ENCODE results near the gene EVI5. TPM values are rescaled to one million over a fixed set of nuclear protein-coding genes. Genes with fewer than 3 reads are reported as not detected.
A peak's percentile ranks its signal among the peaks of the same experiment; 100 is the strongest.
"Not testable (repeated sequence)": the region's sequence is repeated elsewhere in the genome, so short reads cannot be mapped to it uniquely, and the experiment has no call there.

The EVI5 gene
- total RNA-seq, 2 experiments from 2014 or later, result 0.13 to 0.21 TPM

GRCh38 chr1:92531939-92532338, 253.0 kb downstream of the EVI5 start:
- CTCF ChIA-PET; H3K4me3 Mint-ChIP-seq; H3K9me3 Mint-ChIP-seq (ENCODE audit: insufficient read depth); DNase-seq; H3K27me3 Mint-ChIP-seq (ENCODE audit: low read depth); H3K27ac Mint-ChIP-seq; ATAC-seq: not testable (repeated sequence)
- Mint-ChIP-seq H3K36me3 (ENCODE audit: low read depth) (peaks cover 31% of the 10 kb centered on the region), H3K4me1 (ENCODE audit: low read depth) (peaks cover 49% of the 10 kb centered on the region)
- POLR2A ChIA-PET, result interaction anchor here (1.0 to 3.3 kb wide), 2 partner anchors 46 to 47 kb away, joined by 3 to 17 read pairs; partner anchors contain the start of gene GFI1

- ChIA-PET CTCF (no interaction called here), POLR2A (interaction anchor here (0.6 kb wide), 1 partner anchor 43 kb away, joined by 3 read pairs; no protein-coding TSS in a partner anchor)
- Mint-ChIP-seq H3K4me3 (no peak overlapping the region), H3K27me3 (ENCODE audit: low read depth) (no peaks in the 10 kb centered on the region), H3K36me3 (ENCODE audit: low read depth) (peaks cover 11% of the 10 kb centered on the region), H3K27ac (no peak overlapping the region), H3K9me3 (ENCODE audit: insufficient read depth) (no peaks in the 10 kb centered on the region), H3K4me1 (ENCODE audit: low read depth) (peaks cover 18% of the 10 kb centered on the region)
- DNase-seq, result no peak
- no peak for ATAC-seq
These were observed 257.2 kb downstream of the EVI5 start for GRCh38 chr1:92527670-92528069.

- H3K27me3 Mint-ChIP-seq (ENCODE audit: low read depth); CTCF ChIA-PET; H3K9me3 Mint-ChIP-seq (ENCODE audit: insufficient read depth); H3K4me3 Mint-ChIP-seq; DNase-seq; H3K36me3 Mint-ChIP-seq (ENCODE audit: low read depth); ATAC-seq; H3K4me1 Mint-ChIP-seq (ENCODE audit: low read depth); H3K27ac Mint-ChIP-seq: not testable (repeated sequence)
- POLR2A ChIA-PET, result interaction anchor here (0.6 kb wide), 1 partner anchor 160 kb away, joined by 3 read pairs; no protein-coding TSS in a partner anchor
These were observed 259.8 kb downstream of the EVI5 start for GRCh38 chr1:92524944-92525590.

GRCh38 chr1:92519043-92519442, 265.9 kb downstream of the EVI5 start:
- ChIA-PET POLR2A (interaction anchor here (1.2 to 1.6 kb wide), 2 partner anchors 32 to 34 kb away, joined by 4 read pairs; partner anchors contain the start of gene GFI1), CTCF (interaction anchor here (1.1 to 1.2 kb wide), 2 partner anchors 18 to 33 kb away, joined by 3 to 6 read pairs; no protein-coding TSS in a partner anchor)
- peaks cover 4% of the 10 kb centered on the region for H3K36me3 Mint-ChIP-seq (ENCODE audit: low read depth)

GRCh38 chr1:92516574-92516973, 268.3 kb downstream of the EVI5 start:
- ChIA-PET CTCF (interaction anchor here (1.5 to 2.2 kb wide), 3 partner anchors 10 to 22 kb away, joined by 5 to 7 read pairs (median 6); no protein-coding TSS in a partner anchor), POLR2A (no interaction called here)
- H3K27ac Mint-ChIP-seq, result no peak overlapping the region
- no peak for DNase-seq
- H3K36me3 Mint-ChIP-seq (ENCODE audit: low read depth), result peaks cover 4% of the 10 kb centered on the region
- H3K4me1 Mint-ChIP-seq (ENCODE audit: low read depth), result peaks cover 20% of the 10 kb centered on the region
- no peak for ATAC-seq
- H3K4me3 Mint-ChIP-seq, result no peak overlapping the region
- H3K27me3 Mint-ChIP-seq (ENCODE audit: low read depth), result no peaks in the 10 kb centered on the region
- H3K9me3 Mint-ChIP-seq (ENCODE audit: insufficient read depth), result no peaks in the 10 kb centered on the region

More at GRCh38 chr1:92519043-92519442, 265.9 kb downstream of the EVI5 start:
- no peak overlapping the region for H3K27ac Mint-ChIP-seq
- no peak for ATAC-seq
- no peaks in the 10 kb centered on the region for H3K9me3 Mint-ChIP-seq (ENCODE audit: insufficient read depth)
- no peaks in the 10 kb centered on the region for H3K27me3 Mint-ChIP-seq (ENCODE audit: low read depth)
- H3K4me1 Mint-ChIP-seq (ENCODE audit: low read depth), result peaks cover 15% of the 10 kb centered on the region
- no peak for DNase-seq
- H3K4me3 Mint-ChIP-seq, result no peak overlapping the region

- CTCF ChIA-PET, result interaction anchor here (1.5 to 2.2 kb wide), 4 partner anchors 9 to 23 kb away, joined by 3 to 7 read pairs (median 6); no protein-coding TSS in a partner anchor
- Mint-ChIP-seq H3K4me3 (no peak overlapping the region), H3K27ac (no peak overlapping the region), H3K36me3 (ENCODE audit: low read depth) (peaks cover 4% of the 10 kb centered on the region), H3K4me1 (ENCODE audit: low read depth) (peaks cover 24% of the 10 kb centered on the region), H3K27me3 (ENCODE audit: low read depth) (no peaks in the 10 kb centered on the region), H3K9me3 (ENCODE audit: insufficient read depth) (no peaks in the 10 kb centered on the region)
- ATAC-seq (no peak), DNase-seq (no peak)
- POLR2A ChIA-PET, result no interaction called here
These were observed 269.1 kb downstream of the EVI5 start for GRCh38 chr1:92515796-92516201.

- peaks cover 23% of the 10 kb centered on the region for H3K4me1 Mint-ChIP-seq (ENCODE audit: low read depth)
- POLR2A ChIA-PET, result interaction anchor here (1.0 kb wide), 1 partner anchor 25 kb away, joined by 3 read pairs; the partner anchor contains the start of gene GFI1
- no peaks in the 10 kb centered on the region for H3K27me3 Mint-ChIP-seq (ENCODE audit: low read depth)
- H3K36me3 Mint-ChIP-seq (ENCODE audit: low read depth), result no peaks in the 10 kb centered on the region
- ATAC-seq, result no peak
- no peak overlapping the region for H3K4me3 Mint-ChIP-seq
- CTCF ChIA-PET, result interaction anchor here (1.6 to 2.5 kb wide), 3 partner anchors 20 to 201 kb away, joined by 5 to 8 read pairs (median 5); partner anchors contain the start of gene GFI1
- no peaks in the 10 kb centered on the region for H3K9me3 Mint-ChIP-seq (ENCODE audit: insufficient read depth)
- DNase-seq, result no peak
- no peak overlapping the region for H3K27ac Mint-ChIP-seq
These were observed 273.4 kb downstream of the EVI5 start for GRCh38 chr1:92511541-92511940.

GRCh38 chr1:92509619-92510018, 275.3 kb downstream of the EVI5 start:
- no peak for ATAC-seq
- no peaks in the 10 kb centered on the region for H3K36me3 Mint-ChIP-seq (ENCODE audit: low read depth)
- H3K27me3 Mint-ChIP-seq (ENCODE audit: low read depth), result no peaks in the 10 kb centered on the region
- DNase-seq, result no peak
- no peak overlapping the region for H3K27ac Mint-ChIP-seq
- no peaks in the 10 kb centered on the region for H3K9me3 Mint-ChIP-seq (ENCODE audit: insufficient read depth)
- no peak overlapping the region for H3K4me3 Mint-ChIP-seq
- ChIA-PET POLR2A (no interaction called here), CTCF (interaction anchor here (2.1 to 2.5 kb wide), 2 partner anchors 14 to 23 kb away, joined by 5 to 6 read pairs; partner anchors contain the start of gene GFI1)
- peaks cover 15% of the 10 kb centered on the region for H3K4me1 Mint-ChIP-seq (ENCODE audit: low read depth)

GRCh38 chr1:92505015-92505692, 279.8 kb downstream of the EVI5 start:
- peaks cover 34% of the 10 kb centered on the region for H3K4me1 Mint-ChIP-seq (ENCODE audit: low read depth)
- ATAC-seq, result no peak

GRCh38 chr1:92504291-92505014, 280.5 kb downstream of the EVI5 start:
- CTCF ChIA-PET, result interaction anchor here (1.2 to 1.7 kb wide), 3 partner anchors 11 to 96 kb away, joined by 3 to 4 read pairs (median 3); no protein-coding TSS in a partner anchor
- Mint-ChIP-seq H3K4me3 (no peak overlapping the region), H3K9me3 (ENCODE audit: insufficient read depth) (no peaks in the 10 kb centered on the region), H3K36me3 (ENCODE audit: low read depth) (peaks cover 2% of the 10 kb centered on the region), H3K4me1 (ENCODE audit: low read depth) (peaks cover 31% of the 10 kb centered on the region), H3K27me3 (ENCODE audit: low read depth) (no peaks in the 10 kb centered on the region), H3K27ac (peak overlapping the region; percentile 65)
- POLR2A ChIA-PET, result interaction anchor here (1.0 to 2.3 kb wide), 2 partner anchors 18 to 20 kb away, joined by 3 to 12 read pairs; partner anchors contain the start of gene GFI1
- ATAC-seq, result peak; percentile 45
- DNase-seq, result no peak

More at GRCh38 chr1:92505015-92505692, 279.8 kb downstream of the EVI5 start:
- no peaks in the 10 kb centered on the region for H3K9me3 Mint-ChIP-seq (ENCODE audit: insufficient read depth)
- POLR2A ChIA-PET, result interaction anchor here (0.6 to 1.0 kb wide), 2 partner anchors 11 to 20 kb away, joined by 3 read pairs; no protein-coding TSS in a partner anchor
- H3K27me3 Mint-ChIP-seq (ENCODE audit: low read depth), result no peaks in the 10 kb centered on the region
- no peak overlapping the region for H3K27ac Mint-ChIP-seq
- no peak overlapping the region for H3K4me3 Mint-ChIP-seq
- no peak for DNase-seq
- H3K36me3 Mint-ChIP-seq (ENCODE audit: low read depth), result peaks cover 2% of the 10 kb centered on the region
- CTCF ChIA-PET, result interaction anchor here (1.1 to 1.7 kb wide), 4 partner anchors 9 to 95 kb away, joined by 3 to 4 read pairs (median 3); no protein-coding TSS in a partner anchor

- Mint-ChIP-seq H3K36me3 (ENCODE audit: low read depth) (peaks cover 3% of the 10 kb centered on the region), H3K4me1 (ENCODE audit: low read depth) (peaks cover 31% of the 10 kb centered on the region), H3K4me3 (no peak overlapping the region), H3K27ac (peak overlapping the region; percentile 65), H3K27me3 (ENCODE audit: low read depth) (no peaks in the 10 kb centered on the region), H3K9me3 (ENCODE audit: insufficient read depth) (no peaks in the 10 kb centered on the region)
- ChIA-PET POLR2A (interaction anchor here (2.3 kb wide), 1 partner anchor 18 kb away, joined by 12 read pairs; the partner anchor contains the start of gene GFI1), CTCF (interaction anchor here (1.5 kb wide), 1 partner anchor 12 kb away, joined by 3 read pairs; no protein-coding TSS in a partner anchor)
- DNase-seq (no peak), ATAC-seq (no peak)
These were observed 281.0 kb downstream of the EVI5 start for GRCh38 chr1:92503926-92504285.

Data from activated CD8-positive, alpha-beta T cell treated with anti-CD3 and anti-CD28 coated beads, Interleukin-2, amount 10 ng/mL, durations not matched to agents 7 days and 5 days (primary cell).